Breast epithelium (tissue), 3 donors: ENCODE data around the gene ARFRP1.
"Not testable (repeated sequence)": the region's sequence is repeated elsewhere in the genome, so short reads cannot be mapped to it uniquely, and the experiment has no call there.

ENCODE experiments used
- POLR2A ChIP-seq: fragments of 450-650 bp; IDR thresholded peaks from one replicate; pipeline ENCODE4 v1.6.1; 2016; ENCODE audit warnings: antibody characterized with exemption, mild to moderate bottlenecking, moderate library complexity
- POLR2AphosphoS5 ChIP-seq, 3 donors: sonication (generic); formaldehyde crosslinking; IDR thresholded peaks; one replicate each; pipeline ENCODE4 v1.6.1; 2017; ENCODE audit warnings: antibody characterized with exemption in 3 of 3
- TF ChIP-seq, protein P1 (sequence below), 3 donors: fragments of 450-650 bp; IDR thresholded peaks; one replicate each; pipeline ENCODE4 v1.5.1; 2016 to 2017; ENCODE audit warnings: antibody characterized with exemption in 3 of 3, mild to moderate bottlenecking in 3 of 3, moderate library complexity in 3 of 3

DNA sequence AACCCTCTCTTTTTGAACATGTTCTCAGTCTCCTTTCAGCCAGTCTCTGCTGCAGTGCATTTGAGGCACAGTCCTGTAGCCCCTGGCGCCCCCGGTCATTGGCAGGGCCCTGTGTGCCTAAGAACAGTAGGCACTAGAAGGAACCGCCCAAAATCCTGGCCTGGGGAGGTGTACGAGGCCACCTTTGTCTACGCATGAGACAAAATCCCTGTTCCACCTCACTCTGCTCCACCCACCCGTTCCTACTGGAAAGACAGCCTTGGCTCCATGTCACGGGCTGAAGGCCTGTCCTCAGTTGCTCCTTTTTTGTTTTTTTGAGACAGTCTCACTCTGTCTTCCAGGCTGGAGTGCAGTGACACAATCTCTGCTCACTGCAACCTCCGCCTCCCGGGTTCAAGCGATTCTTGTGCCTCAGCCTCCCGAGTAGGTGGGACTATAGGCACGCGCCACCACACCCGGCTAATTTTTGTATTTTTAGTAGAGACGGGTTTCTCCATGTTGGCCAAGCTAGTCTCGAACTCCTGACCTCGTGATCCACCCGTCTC lies 22.5 kb upstream of the ARFRP1 start:
- not testable (repeated sequence) for TF ChIP-seq POLR2A; POLR2AphosphoS5 (IDR thresholded peaks at IDR 0.05)
- TF ChIP-seq, protein P1, sequence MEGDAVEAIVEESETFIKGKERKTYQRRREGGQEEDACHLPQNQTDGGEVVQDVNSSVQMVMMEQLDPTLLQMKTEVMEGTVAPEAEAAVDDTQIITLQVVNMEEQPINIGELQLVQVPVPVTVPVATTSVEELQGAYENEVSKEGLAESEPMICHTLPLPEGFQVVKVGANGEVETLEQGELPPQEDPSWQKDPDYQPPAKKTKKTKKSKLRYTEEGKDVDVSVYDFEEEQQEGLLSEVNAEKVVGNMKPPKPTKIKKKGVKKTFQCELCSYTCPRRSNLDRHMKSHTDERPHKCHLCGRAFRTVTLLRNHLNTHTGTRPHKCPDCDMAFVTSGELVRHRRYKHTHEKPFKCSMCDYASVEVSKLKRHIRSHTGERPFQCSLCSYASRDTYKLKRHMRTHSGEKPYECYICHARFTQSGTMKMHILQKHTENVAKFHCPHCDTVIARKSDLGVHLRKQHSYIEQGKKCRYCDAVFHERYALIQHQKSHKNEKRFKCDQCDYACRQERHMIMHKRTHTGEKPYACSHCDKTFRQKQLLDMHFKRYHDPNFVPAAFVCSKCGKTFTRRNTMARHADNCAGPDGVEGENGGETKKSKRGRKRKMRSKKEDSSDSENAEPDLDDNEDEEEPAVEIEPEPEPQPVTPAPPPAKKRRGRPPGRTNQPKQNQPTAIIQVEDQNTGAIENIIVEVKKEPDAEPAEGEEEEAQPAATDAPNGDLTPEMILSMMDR (IDR thresholded peaks at IDR 0.05), result not testable (repeated sequence)
